ENCODE data around the gene HRNR.

- TF ChIP-seq CTCF (IDR thresholded peaks at IDR 0.05) (no peak), EP300 (IDR thresholded peaks at IDR 0.05) (no peak)
Measured at GRCh38 chr1:152167835-152168534, 56.0 kb downstream of the HRNR start.

All from upper lobe of left lung (tissue), 4 donors.